Urinary bladder (tissue), 2 donors: ENCODE measurements around the gene TMEM165. TPM values are rescaled to one million over a fixed set of nuclear protein-coding genes. Genes with fewer than 3 reads are reported as not detected.

Source experiments
- polyA plus RNA-seq: library from polyadenylated mRNA; stranded (reverse); fragments of 200-250 nt; gene quantifications from one replicate; pipeline ENCODE4 v1.2.3, GENCODE V29; 2013
- small RNA-seq: library from RNA; depleted of rRNA; stranded (forward); fragments of <200 nt; gene quantifications from one replicate; pipeline ENCODE3, GENCODE V24; 2014
- total RNA-seq: library from RNA; depleted of rRNA; stranded (reverse); fragments of >200 nt; gene quantifications from one replicate; pipeline ENCODE4 v1.2.3, GENCODE V29; 2014
- donor health status: healthy.

TMEM165 gene
- total and polyA plus RNA-seq, 2 donors, result 64.9 to 172 TPM

Small RNA genes lying within 50 kb of the gene (small RNA-seq; reads per million reads assigned to genes)
- not detected for gene RF00019

Other genes starting within 250 kb of the TMEM165 start
- gene SRD5A3, start 49.7 kb upstream of the TMEM165 start, total RNA-seq, result 9.7 TPM
- 6.1 TPM for gene SRD5A3, start 49.7 kb upstream of the TMEM165 start, polyA plus RNA-seq
- 40.9 TPM for gene CLOCK, start 151.0 kb downstream of the TMEM165 start, total RNA-seq
- 11.9 TPM for gene CLOCK, start 151.0 kb downstream of the TMEM165 start, polyA plus RNA-seq
- gene PDCL2, start 196.3 kb downstream of the TMEM165 start, total RNA-seq, result not detected
- gene PDCL2, start 196.3 kb downstream of the TMEM165 start, polyA plus RNA-seq, result not detected
- 0.79 TPM for gene NMU, start 240.3 kb downstream of the TMEM165 start, total RNA-seq
- 0.15 TPM for gene NMU, start 240.3 kb downstream of the TMEM165 start, polyA plus RNA-seq